GM12872 (cell line): ENCODE measurements around the gene ANKRD13A.

Experiments used
- CTCF ChIP-seq: IDR thresholded peaks from 3 replicates; pipeline ENCODE4 v1.5.1; 2011; ENCODE audit warnings: low read depth, mild to moderate bottlenecking, low read length, moderate library complexity; ENCODE audit not compliant: insufficient read depth

ANKRD13A gene

GRCh38 chr12:109966546-109966945, 32.7 kb upstream of the ANKRD13A start:
- TF ChIP-seq CTCF, result no peak

- no peak for TF ChIP-seq CTCF
Measured at GRCh38 chr12:109967383-109968031, 31.7 kb upstream of the ANKRD13A start.

- TF ChIP-seq CTCF, result no peak
Measured at GRCh38 chr12:109968032-109968420, 31.2 kb upstream of the ANKRD13A start.

GRCh38 chr12:109968801-109969200, 30.4 kb upstream of the ANKRD13A start:
- TF ChIP-seq CTCF, result no peak

- TF ChIP-seq CTCF, result no peak
Measured at GRCh38 chr12:109972821-109973220, 26.4 kb upstream of the ANKRD13A start.

GRCh38 chr12:109981311-109981710, 17.9 kb upstream of the ANKRD13A start:
- TF ChIP-seq CTCF, result no peak

- TF ChIP-seq CTCF, result no peak
Measured at GRCh38 chr12:109982210-109982609, 17.0 kb upstream of the ANKRD13A start.
